Tibial nerve (tissue), 3 donors: ENCODE measurements around the gene SNX13.

Experiments
- POLR2A ChIP-seq, 2 donors: fragments of 450-650 bp; IDR thresholded peaks; one replicate each; pipeline ENCODE4 v1.6.1; 2017; ENCODE audit warnings: antibody characterized with exemption in 2 of 2, mild to moderate bottlenecking in 2 of 2, moderate library complexity in 2 of 2
- TF ChIP-seq, protein P1 (sequence below), 5 experiments: fragments of 200-600 bp in 3 of 5; fragments of 450-650 bp in 2 of 5; sonication (generic) in 3 of 5; IDR thresholded peaks; one replicate each; pipeline ENCODE4 v1.5.1; 2016 to 2019; ENCODE audit warnings: antibody characterized with exemption in 5 of 5, mild to moderate bottlenecking in 3 of 5, moderate library complexity in 2 of 5

- TF ChIP-seq, protein P1, sequence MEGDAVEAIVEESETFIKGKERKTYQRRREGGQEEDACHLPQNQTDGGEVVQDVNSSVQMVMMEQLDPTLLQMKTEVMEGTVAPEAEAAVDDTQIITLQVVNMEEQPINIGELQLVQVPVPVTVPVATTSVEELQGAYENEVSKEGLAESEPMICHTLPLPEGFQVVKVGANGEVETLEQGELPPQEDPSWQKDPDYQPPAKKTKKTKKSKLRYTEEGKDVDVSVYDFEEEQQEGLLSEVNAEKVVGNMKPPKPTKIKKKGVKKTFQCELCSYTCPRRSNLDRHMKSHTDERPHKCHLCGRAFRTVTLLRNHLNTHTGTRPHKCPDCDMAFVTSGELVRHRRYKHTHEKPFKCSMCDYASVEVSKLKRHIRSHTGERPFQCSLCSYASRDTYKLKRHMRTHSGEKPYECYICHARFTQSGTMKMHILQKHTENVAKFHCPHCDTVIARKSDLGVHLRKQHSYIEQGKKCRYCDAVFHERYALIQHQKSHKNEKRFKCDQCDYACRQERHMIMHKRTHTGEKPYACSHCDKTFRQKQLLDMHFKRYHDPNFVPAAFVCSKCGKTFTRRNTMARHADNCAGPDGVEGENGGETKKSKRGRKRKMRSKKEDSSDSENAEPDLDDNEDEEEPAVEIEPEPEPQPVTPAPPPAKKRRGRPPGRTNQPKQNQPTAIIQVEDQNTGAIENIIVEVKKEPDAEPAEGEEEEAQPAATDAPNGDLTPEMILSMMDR (IDR thresholded peaks at IDR 0.05): no peak
- TF ChIP-seq POLR2A (IDR thresholded peaks at IDR 0.05): no peak
Measured at GRCh38 chr7:17806631-17807030, 133.7 kb downstream of the SNX13 start.
